HG03575 (cell line): ENCODE data around the gene CYP3A4.
"Not testable (repeated sequence)": the region's sequence is repeated elsewhere in the genome, so short reads cannot be mapped to it uniquely, and the experiment has no call there.

ENCODE experiments used
- ATAC-seq: cut with Tn5 transposase; IDR thresholded peaks from one replicate; pipeline ENCODE4 v1.9.1; 2021; ENCODE audit not compliant: unreplicated experiment, insufficient number of reproducible peaks, low FRiP score; ENCODE audit errors: extremely low read depth

The CYP3A4 gene

DNA sequence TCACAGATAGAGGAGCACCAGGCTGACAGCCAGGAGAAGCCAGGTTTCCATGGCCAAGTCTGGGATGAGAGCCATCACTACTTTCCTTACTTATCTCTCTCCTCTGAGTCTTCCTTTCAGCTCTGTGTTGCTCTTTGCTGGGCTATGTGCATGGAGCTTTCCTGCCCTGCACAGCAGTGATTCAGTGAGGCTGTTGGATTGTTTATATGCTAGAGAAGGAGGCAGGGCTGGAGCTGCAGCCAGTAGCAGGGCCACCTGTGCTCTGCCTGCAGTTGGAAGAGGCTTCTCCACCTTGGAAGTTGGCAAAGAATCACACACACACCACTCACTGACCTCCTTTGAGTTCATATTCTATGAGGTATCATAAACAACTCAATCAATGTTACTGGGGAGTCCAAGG lies at the start of gene CYP3A4:
CYP3A4 (minus strand) TSS at position 178 of the 400 bp plus-strand sequence; CDS start at position 75, 103 bp downstream.
- no peak for ATAC-seq

DNA sequence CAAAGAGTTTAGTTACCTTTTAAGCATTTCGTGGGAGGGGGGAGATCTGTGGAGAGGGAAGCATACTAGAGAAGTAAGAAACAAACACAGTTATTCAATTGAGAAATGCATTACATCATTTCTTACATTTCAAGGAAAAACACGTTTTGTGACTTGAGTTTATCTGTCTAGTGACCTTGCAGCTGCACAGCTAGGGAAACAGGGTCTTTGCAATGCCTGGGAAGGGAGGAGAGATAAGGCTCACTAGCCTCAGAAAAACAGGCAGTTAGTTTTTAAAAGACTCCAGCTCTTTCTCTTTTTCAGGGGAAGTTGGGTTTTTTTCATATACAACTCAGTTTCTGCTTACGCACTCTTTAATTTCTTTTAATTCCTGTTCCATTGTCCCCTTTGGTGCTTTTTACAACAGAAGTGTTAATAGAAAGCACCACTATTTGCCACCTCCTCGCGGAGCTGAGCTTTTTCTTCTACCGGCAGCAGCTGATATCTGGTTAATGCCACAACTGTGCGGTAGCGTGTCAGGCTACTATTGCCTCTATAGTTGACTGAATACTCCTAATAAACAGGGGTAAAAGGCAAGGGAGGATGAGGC lies 49.4 kb upstream of the CYP3A4 start:
- no peak for ATAC-seq

DNA sequence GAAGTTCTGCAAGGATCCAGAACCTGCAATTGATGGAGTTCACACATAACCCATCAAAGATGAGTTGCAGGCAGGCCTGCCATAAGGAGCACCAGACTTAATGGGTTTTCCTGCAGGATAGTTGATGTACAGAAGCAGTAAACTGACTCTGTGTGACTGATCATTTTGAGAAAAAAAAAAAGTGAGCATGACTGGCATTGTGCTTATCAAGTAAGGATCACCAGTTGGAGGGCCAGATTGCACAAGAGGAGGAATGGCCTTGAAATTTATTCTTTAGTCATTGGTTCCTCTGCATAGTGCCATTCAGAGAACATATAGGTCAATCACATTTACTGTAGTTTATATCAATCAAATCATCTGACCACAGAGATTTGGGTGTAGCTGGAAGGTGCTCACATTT lies 47.6 kb upstream of the CYP3A4 start:
- ATAC-seq = no peak

DNA sequence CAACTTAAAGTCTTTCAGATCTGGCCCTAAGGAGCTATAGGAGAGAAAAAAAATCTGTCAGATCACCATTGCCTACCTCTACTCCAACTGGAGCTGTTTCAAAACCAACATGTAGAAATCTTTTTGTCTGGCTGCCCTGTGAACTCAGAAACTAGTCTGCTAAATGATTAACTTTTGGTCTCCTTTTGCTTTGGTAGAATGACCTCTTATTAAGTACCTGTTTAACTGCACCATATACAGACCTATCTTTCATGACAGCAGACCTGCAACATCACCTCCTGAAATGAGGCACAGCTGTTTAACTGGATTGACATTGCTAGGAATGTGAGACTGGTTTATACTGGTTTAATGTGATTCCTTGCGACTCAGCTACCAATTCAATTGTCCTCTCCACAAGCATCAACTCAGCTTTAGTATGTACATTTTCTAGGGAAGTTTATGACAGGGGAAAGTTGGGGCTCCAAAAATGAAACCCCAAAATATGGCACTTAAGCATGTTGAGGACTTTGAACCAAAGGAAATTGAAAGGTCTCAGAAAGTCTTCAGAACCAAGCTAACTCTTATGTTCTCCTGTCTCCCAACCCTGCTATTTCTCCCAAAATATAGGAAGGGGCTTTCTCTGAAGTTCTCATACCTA lies 45.7 kb upstream of the CYP3A4 start:
- no peak for ATAC-seq

DNA sequence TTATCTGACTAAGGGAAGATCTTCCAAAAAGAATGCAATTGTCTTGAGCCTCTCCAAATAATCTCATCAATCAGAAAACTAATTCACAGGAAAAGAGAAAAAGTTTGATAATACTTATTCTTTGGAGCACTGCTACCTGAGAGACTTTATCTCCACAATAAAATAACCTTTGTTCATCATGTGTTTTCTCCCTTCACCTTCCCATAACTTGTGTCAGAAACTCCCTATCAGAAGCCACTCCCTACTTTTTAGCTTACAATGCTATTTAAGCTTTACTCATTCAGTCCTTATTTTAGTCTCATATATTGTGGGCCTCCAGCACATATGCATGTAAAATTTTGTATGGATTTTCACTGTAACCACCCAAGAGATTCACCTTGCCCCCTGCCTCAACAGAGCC lies 44.8 kb upstream of the CYP3A4 start:
- no peak for ATAC-seq

DNA sequence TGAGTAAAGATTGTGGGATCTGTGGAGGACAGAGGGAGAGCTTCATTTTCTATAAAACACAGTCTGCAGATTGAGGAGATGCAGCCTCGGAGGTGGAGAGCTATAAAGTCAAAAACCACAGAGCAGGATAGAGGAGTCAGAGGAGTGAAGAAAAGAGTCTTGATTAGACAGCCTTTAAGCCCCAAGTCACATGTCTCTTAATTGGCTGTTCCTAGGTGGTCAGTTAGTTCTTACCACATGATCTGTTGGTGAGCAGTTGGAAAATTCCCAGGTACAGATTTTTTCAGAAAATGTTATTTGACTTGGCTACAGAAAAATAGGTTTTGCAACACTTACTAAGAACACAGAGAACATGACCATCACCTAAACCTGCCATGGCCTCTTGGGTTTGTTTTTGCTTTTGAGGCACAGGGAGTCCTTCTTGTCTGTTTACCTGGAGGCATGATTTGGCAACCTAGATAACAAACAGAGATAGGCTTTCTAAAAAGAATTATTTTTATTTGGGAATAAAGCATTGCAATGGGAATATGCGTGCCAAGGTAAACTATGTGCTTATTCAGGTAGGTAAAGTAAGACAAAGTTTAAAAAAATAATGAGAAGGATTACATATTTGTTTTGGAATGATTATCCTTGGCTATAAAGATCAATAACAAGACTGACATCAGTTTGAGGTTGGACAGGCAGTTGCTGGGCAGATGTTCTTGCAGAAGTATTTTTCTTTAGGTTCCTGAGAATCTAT lies 43.2 kb upstream of the CYP3A4 start:
- no peak for ATAC-seq

DNA sequence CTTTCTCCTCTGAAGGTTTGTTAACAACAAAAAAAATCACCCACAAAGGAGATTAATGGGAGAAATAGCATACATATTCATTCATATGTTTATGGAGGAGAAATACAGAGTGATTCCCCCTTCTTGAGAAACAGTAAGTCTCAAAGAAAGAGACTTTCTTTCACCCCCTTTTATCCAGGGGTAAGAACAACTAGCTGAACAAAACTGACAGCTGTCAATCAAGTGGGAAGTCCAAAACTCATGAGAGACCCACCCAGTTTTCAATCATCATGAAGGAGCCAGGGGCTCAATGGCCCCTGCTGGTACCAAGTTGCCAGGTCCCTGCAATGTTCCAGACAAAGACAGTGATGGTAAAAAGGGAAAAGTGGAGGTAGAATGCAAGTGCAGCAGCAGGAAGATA lies 41.9 kb upstream of the CYP3A4 start:
- ATAC-seq = no peak

DNA sequence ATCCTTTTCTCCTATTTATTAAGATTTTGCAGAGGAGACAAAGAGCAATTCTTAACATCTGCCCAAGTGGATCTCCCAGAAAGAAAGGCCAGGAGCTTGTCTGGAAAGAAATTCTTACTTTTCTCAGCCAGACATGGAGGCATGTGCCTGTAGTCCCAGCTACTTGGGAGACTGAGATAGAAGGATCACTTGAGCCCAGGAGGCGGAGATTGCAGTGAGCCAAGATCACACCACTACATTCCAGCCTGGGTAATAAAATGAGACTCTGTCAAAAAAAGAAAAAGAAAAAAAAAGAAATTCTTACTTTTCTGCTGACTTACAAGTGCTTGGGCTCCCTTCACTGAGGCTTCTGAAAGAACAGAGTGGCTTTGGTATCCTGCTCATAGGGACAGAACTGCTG lies 41.5 kb upstream of the CYP3A4 start:
- ATAC-seq = no peak

DNA sequence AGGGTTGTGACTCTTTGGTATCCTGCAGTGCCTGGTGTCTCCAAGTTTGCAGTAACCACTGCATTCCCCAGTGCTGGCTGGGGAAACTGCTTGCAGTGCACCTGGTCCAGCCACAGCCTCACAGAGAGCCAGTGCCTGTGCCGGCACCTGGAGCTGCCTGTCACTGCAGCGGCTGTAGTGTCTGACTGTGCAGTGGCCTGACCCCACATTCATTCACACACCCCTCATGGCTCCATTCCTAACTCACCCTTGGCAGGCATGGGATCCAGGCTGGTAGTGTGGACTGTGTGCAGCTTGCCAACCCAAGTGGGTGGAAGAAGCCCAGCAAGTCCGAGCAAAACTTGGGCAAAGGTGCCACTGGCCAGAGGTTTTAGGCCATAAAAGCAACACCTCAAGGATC lies 40.1 kb upstream of the CYP3A4 start:
- ATAC-seq = no peak

DNA sequence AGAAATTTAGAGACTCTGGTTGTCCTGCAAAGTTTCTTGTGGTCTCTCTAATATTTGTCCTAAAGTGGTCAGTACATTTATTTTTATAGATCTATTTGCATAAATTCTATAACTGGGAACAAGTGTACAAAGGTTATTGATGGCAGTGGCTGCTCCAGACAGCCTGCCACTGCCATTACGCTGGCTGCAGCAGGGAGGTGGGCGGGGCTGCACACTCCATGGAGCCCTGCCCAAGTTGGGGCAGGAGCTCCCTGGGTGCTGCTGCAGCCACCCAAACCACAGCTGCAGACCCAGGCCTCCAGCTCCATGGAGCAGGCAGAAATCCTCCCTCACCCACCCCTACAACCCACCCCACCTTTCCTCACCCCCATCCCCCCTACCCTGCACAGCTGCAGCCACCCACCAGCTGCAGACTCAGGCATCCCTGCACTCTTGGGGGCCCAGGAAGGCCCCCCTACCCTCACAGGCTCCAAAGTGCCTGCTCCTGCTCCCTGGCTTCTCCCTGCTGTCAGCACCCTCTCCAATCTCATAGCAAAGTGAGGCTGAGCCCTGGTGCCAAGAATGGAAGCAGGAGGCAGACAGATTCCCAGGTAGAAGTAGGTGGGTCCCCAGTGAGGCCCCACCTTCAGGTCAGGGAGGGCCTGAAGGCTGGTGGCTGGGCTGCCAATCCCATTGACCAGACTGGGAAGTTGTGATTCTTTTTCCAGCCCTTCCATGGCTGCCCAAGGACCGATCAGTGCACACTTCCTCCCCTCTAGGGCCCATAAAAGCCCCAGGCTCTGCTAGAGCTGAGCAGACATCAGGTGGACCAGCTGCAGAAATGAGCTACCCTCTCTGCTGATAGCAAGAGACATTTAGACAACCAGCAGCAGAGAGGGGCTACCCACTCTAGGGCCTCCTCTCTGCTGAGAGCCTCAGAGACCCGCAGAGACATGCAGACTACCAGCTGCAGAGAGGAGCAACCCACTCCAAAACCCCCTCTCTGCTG lies 39.0 kb upstream of the CYP3A4 start:
- no peak for ATAC-seq

DNA sequence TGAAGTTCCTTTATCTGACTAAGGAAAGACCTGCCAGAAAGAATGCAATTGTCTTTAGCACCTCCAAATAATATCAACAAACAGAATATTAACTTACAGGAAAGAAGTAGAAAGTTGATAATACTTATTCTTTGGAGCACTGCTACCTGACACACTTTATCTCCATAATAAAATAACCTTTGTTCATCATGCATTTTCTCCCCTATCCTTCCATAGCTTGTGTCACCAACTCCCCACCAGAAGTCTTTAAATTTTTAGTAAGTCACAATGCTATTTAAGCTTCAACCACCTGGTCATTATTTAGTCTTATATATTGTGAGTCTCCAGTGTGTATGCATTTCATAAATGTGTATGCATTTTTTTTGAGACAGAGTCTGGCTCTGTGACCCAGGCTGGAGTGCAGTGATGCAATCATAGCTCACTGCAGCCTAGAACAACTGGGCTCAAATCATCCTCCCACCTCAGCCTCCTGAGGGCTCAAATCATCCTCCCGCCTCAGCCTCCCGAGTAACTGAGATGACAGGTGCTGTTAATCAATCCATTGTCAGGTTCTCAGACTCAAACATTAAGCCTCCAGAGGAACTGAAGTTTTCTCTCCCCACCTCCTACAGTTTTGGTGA lies 36.5 kb upstream of the CYP3A4 start:
- ATAC-seq = no peak

DNA sequence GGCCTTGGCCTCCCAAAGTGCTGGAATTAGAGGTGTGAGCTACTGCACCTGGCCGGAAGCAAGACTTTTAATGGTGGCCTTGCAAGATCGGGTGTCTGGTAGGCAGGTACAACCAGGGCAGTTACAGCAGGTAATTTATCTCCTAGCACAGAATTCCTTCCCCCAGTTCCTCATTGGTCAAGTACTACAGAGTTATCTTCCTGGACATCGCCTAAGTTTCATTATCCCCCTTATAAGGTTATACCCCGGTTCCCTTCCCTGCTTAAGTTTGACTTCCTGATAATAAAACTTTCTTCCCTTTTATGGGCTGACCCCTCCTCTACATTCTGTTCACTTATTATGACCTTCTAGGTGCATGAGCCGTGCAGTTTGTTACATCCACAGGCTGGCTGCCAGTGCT lies 24.8 kb upstream of the CYP3A4 start:
- no peak for ATAC-seq

DNA sequence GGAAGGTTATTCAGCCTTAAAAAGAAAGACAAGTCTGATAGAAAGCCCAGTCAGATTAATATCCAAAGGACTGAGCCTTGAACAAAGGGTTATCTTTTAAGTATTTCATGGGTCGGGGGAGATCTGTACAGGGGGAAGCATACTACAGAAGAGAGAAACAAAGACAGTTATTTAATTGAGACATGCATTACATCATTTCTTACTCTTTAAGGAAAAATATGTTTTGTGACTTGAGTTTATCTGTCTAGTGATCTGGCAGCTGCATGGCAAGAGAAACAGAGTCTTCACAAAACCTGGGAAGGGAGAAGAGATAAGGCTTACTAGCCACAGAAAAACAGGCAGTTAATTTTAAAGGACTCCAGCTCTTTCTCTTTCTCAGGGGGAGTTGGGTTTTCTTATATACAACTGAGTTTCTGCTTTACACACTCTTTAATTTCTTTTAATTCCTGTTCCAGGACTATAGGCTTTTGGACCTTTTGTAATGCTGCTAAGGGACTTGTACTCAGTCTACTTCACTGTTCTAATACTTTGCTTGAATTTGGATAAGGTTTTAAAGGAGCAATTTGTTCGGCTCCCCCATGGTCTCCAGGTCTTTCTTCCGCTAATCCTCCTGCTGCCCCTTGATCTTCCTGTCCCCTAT lies 23.0 kb upstream of the CYP3A4 start:
- no peak for ATAC-seq

DNA sequence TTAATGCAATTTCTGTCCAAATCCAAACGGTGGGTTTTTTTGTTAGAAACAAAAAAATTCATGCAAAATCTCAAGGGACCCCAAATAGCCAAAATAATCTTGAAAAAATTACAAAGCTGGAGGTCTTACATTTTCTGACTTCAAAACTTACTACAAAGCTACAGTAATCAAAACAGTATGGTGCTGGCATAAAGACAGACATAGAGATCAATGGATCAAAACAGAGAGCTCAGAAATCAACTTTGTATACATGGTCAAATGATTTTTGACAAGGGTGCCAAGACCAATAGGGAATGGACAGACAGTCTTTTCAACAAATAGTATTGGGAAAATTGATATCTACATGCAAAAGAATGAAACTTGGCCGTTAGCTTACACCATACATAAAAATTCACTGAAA lies 21.7 kb upstream of the CYP3A4 start:
- ATAC-seq = no peak

DNA sequence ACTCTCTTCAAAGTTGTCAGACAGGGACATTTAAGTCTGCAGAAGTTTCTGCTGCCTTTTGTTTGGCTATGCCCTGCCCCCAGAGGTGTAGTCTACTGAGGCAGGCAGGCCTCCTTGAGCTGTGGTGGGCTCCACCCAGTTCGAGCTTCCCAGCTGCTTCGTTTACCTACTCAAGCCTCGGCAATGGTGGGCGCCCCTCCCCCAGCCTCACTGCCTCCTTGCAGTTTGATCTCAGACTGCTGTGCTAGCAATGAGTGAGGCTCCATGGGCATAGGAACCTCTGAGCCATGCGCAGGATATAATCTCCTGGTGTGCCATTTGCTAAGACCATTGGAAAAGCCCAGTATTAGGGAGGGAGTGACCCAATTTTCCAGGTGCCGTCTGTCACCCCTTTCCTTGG lies 19.1 kb upstream of the CYP3A4 start:
- not testable (repeated sequence) for ATAC-seq

DNA sequence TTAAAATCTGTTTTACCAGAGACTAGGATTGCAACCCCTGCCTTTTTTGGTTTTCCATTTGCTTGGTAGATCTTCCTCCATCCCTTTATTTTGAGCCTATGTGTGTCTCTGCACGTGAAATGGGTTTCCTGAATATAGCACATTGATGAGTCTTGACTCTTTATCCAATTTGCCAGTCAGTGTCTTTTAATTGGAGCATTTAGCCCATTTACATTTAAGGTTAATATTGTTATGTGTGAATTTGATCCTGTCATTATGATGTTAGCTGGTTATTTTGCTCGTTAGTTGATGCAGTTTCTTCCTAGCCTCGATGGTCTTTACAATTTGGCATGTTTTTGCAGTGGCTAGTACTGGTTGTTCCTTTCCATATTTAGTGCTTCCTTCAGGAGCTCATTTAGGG lies 17.4 kb upstream of the CYP3A4 start:
- ATAC-seq = not testable (repeated sequence)

DNA sequence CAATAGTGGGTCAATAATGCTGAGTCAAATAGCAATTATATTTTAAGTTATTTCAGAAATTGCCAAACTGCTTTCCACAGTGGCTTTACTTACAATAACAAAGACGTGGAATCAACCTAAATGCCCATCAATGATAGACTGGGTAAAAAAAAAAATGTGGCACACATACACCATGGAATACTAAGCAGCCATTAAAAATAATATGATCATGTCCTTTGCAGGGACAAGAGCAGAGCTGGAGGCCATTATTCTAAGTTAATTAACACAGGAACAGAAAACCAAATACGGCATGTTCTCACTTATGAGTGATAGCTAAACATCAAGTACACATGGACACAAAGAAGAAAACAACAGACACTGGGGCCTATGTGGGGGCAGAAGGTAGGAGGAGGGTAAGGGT lies 15.0 kb upstream of the CYP3A4 start:
- ATAC-seq = no peak

DNA sequence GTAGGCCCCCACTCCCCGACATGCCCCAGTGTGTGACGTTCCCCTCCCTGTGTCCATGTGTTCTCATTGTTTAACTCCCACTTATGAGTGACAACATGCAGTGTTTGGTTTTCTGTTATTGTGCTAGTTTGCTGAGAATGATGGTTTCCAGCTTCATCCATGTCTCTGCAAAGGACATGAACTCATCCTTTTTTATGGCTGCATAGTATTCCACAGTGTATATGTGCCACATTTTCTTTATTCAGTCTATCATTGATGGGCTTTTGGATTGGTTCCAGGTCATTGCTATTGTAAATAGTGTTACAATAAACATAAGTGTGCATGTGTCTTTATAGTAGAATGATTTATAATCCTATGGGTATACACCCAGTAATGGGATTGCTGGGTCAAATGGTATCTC lies 11.9 kb upstream of the CYP3A4 start:
- ATAC-seq = not testable (repeated sequence)
